Measurements from ENCODE around the gene OBSCN.

The OBSCN gene

DNA sequence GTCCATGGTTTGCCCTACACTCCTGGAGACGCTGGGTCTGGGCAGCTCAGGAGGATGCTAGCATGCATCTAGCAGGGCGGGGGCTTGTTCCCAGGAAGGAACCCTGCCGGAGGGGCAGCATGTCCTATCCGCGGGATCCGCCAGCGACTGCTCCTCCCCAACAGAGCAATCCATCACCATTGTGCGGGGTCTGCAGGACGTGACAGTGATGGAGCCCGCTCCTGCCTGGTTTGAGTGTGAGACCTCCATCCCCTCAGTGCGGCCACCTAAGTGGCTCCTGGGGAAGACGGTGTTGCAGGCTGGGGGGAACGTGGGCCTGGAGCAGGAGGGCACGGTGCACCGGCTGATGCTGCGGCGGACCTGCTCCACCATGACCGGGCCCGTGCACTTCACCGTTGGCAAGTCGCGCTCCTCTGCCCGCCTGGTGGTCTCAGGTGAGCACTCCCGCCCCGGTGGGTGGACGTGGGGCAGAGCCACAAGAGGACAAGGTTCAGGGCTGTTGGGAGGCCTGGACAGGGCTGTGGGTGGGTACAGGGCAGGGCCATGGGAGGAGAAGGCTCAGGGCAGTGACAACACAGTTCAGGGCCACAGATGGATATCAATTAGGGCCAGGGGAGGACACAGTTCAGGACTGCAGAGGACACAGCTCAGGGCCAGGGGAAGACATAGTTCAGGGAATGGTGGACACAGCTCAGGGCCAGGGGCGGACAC, 71.3 kb downstream of the OBSCN start:
- DNase-seq, result no peak

GRCh38 chr1:228279722-228280105, 71.9 kb downstream of the OBSCN start:
- DNase-seq, result no peak

DNA sequence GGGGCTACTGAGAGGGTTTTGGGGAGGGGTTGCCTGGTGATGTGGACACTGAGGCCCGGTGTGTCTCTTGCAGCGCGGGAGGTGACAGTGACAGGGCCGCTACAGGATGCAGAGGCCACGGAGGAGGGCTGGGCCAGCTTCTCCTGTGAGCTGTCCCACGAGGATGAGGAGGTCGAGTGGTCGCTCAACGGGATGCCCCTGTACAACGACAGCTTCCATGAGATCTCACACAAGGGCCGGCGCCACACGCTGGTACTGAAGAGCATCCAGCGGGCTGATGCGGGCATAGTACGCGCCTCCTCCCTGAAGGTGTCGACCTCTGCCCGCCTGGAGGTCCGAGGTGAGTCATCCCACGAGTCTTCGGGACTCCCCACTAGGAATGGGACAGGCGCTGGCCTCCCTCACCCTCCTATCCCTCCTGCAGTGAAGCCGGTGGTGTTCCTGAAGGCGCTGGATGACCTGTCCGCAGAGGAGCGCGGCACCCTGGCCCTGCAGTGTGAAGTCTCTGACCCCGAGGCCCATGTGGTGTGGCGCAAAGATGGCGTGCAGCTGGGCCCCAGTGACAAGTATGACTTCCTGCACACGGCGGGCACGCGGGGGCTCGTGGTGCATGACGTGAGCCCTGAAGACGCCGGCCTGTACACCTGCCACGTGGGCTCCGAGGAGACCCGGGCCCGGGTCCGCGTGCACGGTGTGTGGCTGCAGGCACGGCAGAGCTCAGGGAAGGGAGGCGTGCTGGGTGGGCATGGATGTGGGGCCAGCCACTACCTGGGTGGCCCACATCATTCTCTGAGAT, 72.5 kb downstream of the OBSCN start:
- DNase-seq, result no peak

DNA sequence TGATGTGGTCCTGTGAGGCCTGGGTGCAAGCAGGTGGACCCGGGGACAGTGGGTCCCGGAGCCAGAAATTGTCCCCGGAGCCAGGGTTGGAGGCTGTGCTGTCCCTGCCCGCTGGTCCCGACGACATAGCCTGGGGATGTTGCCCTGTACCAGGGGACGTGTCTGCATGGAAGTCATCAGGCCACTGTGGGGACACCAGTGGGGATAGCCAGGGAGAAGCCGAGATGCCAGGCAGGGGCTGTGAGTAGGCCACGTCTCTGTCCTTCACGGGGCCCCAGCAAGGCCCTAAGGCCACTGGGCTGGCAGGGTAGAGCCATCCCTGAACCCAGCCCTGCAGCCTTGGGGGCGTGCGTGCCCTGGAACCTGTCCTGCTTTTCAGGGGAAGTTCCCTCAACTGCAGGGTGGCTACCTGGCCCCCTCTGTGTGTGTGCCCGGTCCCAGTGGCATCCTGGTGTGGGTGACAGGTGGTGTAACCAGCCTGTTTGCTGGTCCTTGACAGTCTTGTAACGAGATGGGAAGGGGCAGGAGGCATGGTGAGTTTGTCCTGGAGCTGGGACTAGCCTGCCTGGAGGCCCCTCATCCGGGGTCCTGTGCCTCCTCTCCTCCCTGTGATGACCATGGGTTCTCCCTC, 73.2 kb downstream of the OBSCN start:
- DNase-seq, result no peak

DNA sequence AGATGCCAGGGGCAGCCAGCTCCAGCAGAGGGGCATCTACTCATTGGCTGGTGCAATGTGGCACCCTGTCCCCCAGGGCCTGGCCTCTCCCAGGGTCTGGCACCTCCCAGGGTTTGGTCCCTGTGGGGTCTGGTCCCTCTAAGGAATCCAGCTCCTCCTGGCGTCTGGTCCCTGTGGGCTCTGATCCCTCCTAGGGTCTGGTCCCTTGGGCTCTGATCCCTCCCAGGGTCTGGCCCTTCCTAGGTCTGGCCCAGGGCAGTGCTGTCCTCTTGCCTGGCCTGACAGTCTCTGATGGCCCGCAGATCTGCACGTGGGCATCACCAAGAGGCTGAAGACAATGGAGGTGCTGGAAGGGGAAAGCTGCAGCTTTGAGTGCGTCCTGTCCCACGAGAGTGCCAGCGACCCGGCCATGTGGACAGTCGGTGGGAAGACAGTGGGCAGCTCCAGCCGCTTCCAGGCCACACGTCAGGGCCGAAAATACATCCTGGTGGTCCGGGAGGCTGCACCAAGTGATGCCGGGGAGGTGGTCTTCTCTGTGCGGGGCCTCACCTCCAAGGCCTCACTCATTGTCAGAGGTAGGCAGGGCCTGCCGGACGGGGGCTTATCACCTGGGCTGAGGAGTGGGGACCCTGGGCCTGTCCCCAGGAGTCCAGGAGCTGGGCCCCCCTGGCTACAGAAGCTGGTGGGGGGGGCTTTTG, 73.9 kb downstream of the OBSCN start:
- no peak for DNase-seq

- no peak for DNase-seq
Measured at GRCh38 chr1:228282329-228283042, 74.6 kb downstream of the OBSCN start.

DNA sequence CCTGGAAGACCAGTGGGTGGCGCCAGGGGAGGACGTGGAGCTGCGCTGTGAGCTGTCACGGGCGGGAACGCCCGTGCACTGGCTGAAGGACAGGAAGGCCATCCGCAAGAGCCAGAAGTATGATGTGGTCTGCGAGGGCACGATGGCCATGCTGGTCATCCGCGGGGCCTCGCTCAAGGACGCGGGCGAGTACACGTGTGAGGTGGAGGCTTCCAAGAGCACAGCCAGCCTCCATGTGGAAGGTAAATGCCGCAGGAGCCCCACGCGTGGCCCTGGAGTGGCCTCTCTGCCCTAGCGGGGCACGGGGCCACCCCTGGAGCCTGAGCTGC, 75.2 kb downstream of the OBSCN start:
- no peak for DNase-seq

DNA sequence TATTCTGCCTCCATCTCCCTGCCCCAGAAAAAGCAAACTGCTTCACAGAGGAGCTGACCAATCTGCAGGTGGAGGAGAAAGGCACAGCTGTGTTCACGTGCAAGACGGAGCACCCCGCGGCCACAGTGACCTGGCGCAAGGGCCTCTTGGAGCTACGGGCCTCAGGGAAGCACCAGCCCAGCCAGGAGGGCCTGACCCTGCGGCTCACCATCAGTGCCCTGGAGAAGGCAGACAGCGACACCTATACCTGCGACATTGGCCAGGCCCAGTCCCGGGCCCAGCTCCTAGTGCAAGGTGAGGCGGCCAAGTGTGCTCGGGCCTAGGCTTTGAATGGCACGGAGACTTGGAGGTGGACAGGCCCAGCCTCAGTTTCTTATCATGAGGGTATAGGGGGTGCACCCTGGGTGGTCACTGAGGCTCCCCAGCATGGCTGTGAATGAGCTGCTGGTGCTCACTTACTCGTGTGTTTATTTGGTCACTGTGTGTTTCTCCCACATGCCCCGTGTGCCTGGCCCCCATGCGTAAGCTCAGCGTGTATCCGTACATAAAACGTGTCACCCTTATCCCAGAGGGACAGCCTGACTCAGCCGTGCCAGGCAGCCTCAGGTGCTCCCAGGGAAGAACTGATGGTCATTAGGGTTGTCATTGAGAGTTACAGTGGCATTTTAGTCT, 75.8 kb downstream of the OBSCN start:
- DNase-seq, result no peak

DNA sequence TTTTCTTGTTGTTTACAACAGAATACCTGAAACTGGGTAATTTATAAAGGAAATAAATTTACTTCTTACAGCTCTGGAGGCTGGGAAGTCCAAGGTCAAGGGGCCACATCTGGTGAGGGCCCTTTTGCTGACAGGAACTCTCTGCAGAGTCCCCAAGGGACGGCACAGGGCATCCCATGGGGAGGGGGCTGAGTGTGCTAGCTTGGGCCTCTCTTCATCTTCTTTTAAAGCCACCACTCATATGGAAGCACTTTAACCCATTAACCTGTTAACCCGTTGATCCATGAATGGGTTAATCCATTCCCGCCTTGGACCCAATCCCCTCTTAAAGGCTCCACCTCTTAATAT, 76.3 kb downstream of the OBSCN start:
- DNase-seq, result no peak

- DNase-seq, result no peak
Measured at GRCh38 chr1:228284521-228284920, 76.7 kb downstream of the OBSCN start.

DNA sequence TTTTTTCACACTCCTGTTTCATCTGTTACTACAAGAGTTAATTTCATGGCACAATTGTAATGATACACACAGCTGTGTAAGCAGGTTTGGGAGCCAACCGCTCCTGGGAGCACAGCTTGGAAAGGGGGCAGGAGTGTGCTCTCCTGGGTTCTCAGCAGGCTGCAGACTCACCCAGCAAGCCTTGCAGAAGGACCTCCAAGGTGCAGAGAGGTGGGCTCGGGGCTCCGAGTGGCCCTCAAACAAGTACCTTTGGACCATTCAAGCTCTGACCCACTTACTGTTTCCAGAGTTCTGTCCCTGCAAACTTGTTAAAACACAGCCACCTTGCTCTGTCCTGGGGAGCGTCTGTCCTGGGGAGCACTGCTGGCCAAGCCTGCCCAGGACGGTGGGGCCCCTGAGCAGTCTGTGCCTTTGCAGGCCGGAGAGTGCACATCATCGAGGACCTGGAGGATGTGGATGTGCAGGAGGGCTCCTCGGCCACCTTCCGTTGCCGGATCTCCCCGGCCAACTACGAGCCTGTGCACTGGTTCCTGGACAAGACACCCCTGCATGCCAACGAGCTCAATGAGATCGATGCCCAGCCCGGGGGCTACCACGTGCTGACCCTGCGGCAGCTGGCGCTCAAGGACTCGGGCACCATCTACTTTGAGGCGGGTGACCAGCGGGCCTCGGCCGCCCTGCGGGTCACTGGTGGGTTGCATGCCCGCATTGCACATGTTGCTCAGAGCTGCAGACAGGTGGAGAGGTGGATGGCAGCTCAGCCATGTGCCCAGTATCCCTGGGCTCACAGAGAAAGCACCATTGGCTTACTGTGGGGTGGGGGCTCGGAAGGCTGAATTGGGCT, 78.0 kb downstream of the OBSCN start:
- DNase-seq, result no peak

GRCh38 chr1:228286505-228287417, 78.9 kb downstream of the OBSCN start:
- DNase-seq, result no peak

GRCh38 chr1:228287541-228288425, 79.9 kb downstream of the OBSCN start:
- no peak for DNase-seq

GRCh38 chr1:228288536-228289238, 80.8 kb downstream of the OBSCN start:
- no peak for DNase-seq

- no peak for DNase-seq
Measured at GRCh38 chr1:228289239-228289849, 81.5 kb downstream of the OBSCN start.

GRCh38 chr1:228289996-228290881, 82.4 kb downstream of the OBSCN start:
- no peak for DNase-seq
